Kidney glomerular epithelial cell (primary cell): ENCODE data around the gene SLC22A31.
A peak's percentile ranks its signal among the peaks of the same experiment; 100 is the strongest.
"Not testable (repeated sequence)": the region's sequence is repeated elsewhere in the genome, so short reads cannot be mapped to it uniquely, and the experiment has no call there.

Experiments
- DNase-seq: peaks from one replicate; lab custom pipeline; 2025; lab: John Stamatoyannopoulos, UW

Gene SLC22A31

GRCh38 chr16:89200124-89200849 lies at the start of gene SLC22A31:
Gene SLC22A31 (minus strand): TSS chr16:89200537. CDS start chr16:89200501, 36 bp downstream.
- DNase-seq = no peak

- no peak for DNase-seq
Measured at GRCh38 chr16:89248196-89248982, 48.1 kb upstream of the SLC22A31 start.

- DNase-seq = not testable (repeated sequence)
Measured at GRCh38 chr16:89247734-89248075, 47.4 kb upstream of the SLC22A31 start.

- peak; percentile 74 for DNase-seq
Measured at GRCh38 chr16:89246903-89247733, 46.8 kb upstream of the SLC22A31 start.

- DNase-seq = no peak
Measured at GRCh38 chr16:89246383-89246902, 46.1 kb upstream of the SLC22A31 start.

- no peak for DNase-seq
Measured at GRCh38 chr16:89244754-89245153, 44.4 kb upstream of the SLC22A31 start.

GRCh38 chr16:89244264-89244663 lies 43.9 kb upstream of the SLC22A31 start:
- DNase-seq = not testable (repeated sequence)

- no peak for DNase-seq
Measured at GRCh38 chr16:89243664-89244063, 43.3 kb upstream of the SLC22A31 start.

GRCh38 chr16:89242795-89243200 lies 42.5 kb upstream of the SLC22A31 start:
- DNase-seq = no peak

GRCh38 chr16:89241187-89242007 lies 41.1 kb upstream of the SLC22A31 start:
- DNase-seq = peak; percentile 34

- DNase-seq = no peak
Measured at GRCh38 chr16:89237733-89238132, 37.4 kb upstream of the SLC22A31 start.

- no peak for DNase-seq
Measured at GRCh38 chr16:89233678-89234490, 33.5 kb upstream of the SLC22A31 start.

GRCh38 chr16:89232107-89232506 lies 31.8 kb upstream of the SLC22A31 start:
- DNase-seq = no peak

- DNase-seq = no peak
Measured at GRCh38 chr16:89230255-89230654, 29.9 kb upstream of the SLC22A31 start.

GRCh38 chr16:89224665-89225064 lies 24.3 kb upstream of the SLC22A31 start:
- no peak for DNase-seq

- DNase-seq = no peak
Measured at GRCh38 chr16:89222931-89223330, 22.6 kb upstream of the SLC22A31 start.

- DNase-seq = no peak
Measured at GRCh38 chr16:89221604-89222003, 21.3 kb upstream of the SLC22A31 start.

- no peak for DNase-seq
Measured at GRCh38 chr16:89219365-89219764, 19.0 kb upstream of the SLC22A31 start.

GRCh38 chr16:89217388-89218191 lies 17.3 kb upstream of the SLC22A31 start, which contains the start of gene ZNF778:
Gene ZNF778 (plus strand): TSS chr16:89217703. CDS start chr16:89221128, 3,425 bp downstream.
- peak; percentile 64 for DNase-seq

GRCh38 chr16:89217138-89217387 lies 16.7 kb upstream of the SLC22A31 start:
- no peak for DNase-seq
